HG02610 (cell line): Measurements from ENCODE around the gene CLMP.
"Not testable (repeated sequence)": the region's sequence is repeated elsewhere in the genome, so short reads cannot be mapped to it uniquely, and the experiment has no call there.

ENCODE experiments used
- ATAC-seq: cut with Tn5 transposase; IDR thresholded peaks from one replicate; pipeline ENCODE4 v1.9.1; 2021; ENCODE audit warnings: mild to moderate bottlenecking, moderate library complexity; ENCODE audit not compliant: unreplicated experiment

CLMP gene

DNA sequence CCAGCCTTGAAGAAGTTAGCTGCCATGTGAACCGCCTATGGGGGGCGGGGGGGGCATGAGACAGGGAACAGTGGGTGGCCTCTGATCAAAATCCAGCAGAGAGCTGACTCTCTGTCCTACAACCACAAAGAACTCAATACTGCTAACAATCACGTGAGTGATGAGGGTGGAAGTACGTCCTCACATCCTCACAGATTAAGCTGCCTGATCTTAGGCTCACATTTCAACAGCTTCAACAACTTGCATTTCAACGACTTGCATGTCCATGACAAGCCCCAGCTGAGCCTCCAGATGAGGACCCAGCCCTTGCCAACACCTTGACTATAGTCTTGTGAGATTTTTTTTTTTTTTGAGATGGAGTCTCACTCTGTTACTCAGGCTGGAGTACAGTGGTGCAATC lies 51.6 kb downstream of the CLMP start:
- no peak for ATAC-seq

DNA sequence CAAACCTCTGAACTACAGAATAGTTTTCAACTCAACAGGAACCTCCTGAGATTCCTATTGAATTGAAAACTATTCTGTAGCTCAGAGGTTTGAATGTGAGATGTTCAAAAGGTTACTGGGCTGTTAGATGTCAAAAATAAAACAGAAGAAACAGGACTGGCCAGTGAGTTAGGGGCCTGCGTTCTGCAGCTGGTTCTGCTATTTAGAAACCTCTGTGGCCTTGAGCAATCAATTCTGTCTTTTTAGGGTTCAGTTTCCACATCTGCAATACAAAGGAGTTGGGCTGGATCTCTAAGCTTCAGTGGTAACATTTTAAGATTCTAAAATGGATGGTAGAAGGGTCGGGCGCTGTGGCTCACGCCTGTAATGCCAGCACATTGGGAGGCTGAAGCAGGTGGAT lies 55.8 kb downstream of the CLMP start:
- no peak for ATAC-seq

DNA sequence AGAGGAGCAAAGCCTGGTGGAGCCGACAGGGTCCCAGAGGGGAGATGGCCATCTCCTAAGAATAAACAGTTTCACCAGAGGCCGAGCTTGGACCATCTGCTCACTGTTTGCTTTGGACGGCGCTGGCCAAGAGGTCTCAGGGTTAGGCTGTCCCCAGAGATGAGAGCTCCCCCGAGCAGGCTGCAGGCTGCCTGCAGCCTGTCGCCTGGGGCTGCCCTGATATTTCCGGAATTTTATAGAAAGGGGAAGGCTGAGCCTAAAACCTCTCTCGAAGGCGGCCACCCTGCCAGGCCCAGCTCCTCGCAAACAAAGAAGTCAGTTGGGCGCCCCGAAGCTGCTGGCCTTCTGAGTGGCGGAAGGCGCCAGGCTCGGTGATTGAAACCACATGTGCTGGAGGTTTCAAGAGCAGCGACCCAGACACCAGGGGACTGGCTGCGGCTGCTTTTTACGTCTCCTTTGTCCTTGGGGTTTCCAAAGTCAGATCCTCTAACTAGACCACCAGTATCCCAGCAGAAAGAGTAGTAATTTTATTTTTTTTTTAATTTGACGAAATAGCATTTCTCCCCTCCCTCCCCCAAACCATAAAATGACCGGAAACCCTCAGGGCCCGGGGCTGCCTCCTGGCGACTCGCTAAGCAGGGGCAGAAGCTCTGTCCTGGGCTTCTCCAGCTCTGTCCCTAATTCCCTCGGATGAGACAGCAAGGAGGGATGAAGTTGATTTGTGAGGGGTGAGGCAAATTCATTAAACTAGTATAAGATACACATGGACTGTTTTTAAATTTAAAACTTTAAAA lies 57.4 kb downstream of the CLMP start:
- ATAC-seq, result no peak

DNA sequence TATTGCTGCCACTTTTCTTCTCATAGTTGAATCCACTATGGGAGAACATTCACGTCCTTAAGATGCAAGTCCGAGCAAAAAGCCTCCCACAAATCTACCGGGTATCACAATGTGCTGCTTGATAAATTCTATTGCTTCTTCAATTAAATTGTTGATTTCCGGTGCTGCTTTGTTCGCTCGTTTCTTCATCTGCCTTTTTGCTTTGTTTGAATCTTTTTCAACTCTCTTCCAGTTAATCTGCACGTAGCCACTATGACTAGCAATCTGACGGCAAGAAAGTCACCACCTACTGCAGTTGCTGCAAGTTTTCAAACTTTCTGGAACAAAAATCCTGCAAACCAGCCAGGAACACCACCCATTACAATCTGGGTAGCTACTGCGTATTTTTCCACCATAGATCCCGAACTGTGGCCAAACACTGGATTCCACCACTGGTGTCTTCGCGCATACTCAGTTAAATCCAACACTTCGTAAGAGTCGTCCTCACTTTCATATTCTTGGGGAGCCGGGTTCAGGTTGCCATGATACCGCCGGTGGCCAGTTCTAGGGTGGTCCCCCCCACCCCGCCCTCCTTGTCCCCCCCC lies 59.1 kb downstream of the CLMP start:
- ATAC-seq, result no peak

DNA sequence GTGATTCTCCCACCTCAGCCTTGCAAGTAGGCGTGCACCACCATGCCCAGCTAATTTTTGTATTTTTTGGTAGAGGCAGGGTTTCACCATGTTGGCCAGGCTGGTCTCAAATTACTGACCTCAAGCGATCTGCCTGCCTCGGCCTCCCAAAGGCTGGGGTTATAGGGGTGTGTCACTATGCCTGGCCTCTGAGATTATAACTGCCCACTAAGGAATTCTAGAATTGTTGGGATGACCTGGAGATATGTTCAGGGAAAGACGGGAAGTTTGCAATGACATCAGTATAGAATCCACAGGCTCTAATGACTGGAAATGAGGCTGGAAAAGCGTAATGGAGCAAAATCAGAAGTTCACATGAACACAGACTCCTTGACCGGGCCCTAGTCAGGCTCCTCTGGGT lies 62.2 kb downstream of the CLMP start:
- ATAC-seq, result no peak

DNA sequence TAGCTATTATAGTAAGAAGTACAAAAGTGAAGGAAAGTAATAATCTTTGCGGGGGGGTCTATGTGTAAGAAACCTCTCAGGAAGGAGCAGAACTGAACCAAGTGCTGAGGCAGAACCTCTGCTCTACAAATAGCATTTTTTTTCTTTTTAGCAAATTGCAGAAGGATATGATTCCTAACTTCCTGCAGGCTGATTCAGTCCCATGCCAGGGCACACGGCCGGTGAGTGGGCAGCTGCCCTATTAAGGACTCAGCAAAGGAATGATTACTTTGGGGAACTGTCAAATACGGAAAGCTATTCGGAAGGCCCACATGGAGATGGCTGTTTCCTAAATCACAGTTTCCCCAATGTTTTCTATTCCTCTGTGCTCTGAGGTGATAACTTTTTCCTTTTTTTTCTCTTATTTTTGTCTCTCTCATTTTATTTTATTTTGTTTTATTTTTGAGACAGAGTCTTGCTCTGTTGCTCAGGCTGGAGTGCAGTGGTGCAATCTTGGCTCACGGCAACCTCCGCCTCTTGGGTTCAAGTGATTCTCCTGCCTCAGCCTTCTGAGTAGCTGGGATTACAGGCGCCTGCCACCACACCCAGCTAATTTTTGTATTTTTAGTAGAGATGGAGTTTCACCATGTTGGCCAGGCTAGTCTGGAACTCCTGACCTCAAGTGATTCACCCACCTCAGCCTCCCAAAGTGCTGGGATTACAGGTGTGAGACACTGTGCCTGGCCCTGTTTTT lies 62.8 kb downstream of the CLMP start:
- ATAC-seq, result not testable (repeated sequence)

DNA sequence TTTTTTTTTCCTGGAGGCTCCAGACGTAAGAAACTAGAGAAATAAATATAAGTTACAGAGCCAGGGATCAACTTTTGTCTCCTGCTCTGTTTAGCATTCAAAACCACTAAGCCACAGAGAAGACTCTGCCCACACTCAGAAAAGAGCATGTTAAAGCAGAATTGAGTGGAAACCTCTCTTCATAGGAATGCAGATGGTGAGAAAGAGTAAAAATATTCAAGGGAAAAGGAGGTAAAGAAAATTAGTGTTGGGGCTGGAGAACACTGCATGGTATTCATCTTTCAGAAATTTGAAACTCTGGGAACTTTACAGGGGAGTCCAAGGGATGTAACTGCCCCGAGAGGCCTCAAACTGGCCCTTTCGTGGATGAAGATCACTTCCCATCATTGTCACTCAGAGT lies 65.1 kb downstream of the CLMP start:
- ATAC-seq, result no peak

DNA sequence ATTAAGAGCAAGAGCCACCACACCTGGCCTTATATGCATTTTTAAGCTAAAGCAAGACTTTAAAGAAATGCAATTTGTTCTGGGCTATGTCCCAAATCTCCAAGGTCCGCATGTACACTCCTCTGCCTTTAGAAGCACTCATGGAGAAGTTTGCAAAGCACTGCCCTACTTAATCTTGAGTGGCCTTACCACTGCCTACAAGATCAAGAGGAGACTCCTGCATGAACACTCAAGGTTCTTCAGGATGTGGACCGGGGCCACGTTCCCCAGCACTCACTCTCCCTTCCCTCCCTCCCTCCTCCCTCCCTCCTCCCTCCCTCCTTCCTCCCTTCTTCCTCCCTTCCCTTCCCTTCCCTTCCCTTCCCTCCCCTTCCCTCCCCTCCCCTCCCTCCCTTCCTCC lies 69.9 kb downstream of the CLMP start:
- no peak for ATAC-seq

DNA sequence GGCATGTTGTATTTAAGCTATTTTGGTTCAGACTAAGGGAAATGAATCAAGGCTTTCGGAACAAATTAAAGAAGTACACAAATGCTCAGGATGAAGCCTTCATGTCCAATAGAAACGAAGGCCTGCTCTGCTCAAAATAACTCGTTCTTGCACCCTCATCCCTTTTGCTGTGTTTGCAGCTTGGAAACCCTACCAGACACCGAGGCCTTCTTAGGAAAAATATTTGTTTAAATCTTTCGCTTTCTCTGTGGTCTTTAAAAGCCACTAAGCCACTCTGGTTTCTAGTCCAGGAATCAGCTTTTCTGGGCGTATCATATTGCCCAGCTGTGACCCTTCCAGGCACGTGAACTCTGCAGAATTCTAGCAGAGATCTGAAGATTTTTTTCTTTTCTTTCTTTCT lies 72.2 kb downstream of the CLMP start:
- ATAC-seq, result no peak

DNA sequence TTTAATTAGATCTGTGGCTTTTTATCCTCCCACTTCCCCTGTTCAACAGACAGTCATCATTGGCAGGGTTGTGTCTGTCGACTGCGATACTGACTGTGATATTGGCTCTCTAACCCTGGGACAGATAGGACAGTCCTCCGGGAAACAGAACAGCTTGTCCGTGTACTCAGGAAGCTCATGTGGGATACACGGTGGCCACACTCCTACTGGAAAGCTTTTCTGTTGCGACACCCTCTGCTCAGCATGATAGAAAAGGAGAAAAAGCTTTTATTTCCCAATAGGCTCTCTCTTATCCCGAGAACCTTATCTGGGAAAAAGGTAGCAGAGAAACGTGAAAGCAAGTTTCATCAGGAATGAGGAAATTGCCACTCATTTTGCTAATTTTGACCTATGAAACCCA lies 72.7 kb downstream of the CLMP start:
- no peak for ATAC-seq

DNA sequence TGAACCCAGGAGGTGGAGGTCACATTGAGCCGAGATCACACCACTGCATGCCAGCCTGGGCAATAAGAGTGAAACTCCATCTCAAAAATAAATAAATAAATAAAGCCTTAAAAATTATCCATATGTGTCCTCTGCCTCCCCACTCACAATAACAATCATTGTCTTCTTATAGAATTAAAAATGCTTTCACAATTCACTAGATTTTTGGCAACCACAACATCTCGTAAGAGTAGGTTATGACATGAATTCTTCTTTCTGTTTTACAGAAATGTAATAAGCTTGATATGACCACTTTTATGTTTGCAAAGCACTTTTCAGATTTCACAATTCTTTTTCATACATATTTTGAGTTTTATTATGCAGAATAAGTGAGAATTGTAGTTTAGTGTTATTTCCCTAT lies 78.6 kb downstream of the CLMP start:
- ATAC-seq, result no peak

DNA sequence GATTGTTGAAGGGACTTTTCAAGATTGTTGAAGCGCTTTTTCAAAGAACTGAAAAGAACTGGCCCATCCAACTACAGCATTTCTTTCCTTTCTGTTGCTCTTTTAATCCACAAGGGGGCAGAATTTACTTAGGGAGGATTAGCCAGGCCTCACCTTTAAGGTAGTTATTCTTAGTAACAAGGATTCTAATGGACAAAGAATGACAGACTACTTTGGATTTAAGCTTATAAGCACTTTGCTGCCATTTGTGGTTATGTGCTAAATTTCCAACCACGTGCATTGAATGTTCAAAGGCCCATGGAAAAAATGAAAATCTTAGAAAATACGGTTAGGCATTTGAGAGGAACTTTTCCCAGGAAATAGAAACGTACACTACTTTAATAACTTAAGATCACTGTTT lies 83.6 kb downstream of the CLMP start:
- no peak for ATAC-seq

DNA sequence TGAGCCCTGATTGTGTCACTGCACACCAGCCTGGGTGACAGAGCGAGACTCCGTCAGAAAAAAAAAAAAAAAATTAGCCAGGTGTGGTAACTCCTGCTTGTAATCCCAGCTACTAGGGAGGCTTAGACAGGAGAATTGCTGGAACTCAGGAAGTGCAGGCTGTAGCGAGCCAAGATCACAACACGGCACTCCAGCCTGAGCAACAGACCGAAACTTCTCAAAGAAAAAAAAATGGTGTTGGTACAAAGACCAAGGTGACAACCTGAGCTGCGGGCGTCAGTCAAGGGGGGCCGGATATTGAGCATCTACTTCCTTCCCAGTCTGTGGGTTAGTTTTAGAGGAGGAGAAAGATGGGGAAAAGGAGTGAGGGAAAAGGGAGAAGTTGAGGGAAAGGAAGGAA lies 84.7 kb downstream of the CLMP start:
- ATAC-seq, result no peak

DNA sequence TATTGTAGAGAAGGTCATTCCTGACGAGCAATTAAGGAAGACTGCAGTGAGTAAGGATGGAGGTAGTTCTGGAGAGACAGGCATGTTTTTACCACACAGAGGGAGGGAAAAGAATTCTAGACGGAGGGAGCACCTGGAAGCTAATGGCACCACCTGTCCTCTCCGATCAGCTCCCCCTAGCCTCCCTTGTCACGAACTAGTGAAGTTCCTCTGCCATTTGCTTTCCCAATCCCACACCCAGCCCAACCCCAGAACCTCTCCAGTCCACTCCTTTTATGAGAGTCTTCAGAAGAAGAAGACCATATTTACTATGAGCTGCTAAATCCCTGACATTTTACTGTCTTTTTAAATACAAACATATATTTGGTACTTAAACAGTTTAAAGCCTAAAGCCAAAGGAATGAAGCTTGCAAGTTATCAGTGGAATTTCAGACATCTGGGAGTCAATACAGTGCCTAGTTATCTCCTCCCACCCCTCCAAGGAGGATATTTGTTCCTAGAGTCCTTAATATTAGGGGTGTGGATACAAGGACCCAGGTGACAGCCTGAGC lies 87.0 kb downstream of the CLMP start:
- no peak for ATAC-seq

DNA sequence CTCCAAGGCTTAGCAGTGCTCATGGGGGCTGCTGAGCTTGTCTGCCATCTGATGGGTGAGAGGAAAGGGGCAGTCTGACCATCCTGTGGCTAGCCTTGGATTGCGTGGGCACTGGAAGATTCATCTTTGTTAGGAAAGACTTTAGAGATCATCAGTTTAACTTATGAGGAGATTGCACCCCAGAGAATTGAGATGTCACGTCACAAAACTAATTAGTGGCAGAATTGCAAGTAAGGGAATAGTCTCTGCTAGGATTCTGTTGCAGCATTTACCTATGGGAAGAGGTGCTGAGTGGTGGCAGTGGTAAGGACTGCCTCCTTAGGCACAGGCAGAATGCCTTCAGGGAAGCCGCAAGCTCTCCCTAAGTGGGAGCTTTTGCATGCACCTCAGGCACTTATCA lies 90.4 kb downstream of the CLMP start:
- no peak for ATAC-seq

DNA sequence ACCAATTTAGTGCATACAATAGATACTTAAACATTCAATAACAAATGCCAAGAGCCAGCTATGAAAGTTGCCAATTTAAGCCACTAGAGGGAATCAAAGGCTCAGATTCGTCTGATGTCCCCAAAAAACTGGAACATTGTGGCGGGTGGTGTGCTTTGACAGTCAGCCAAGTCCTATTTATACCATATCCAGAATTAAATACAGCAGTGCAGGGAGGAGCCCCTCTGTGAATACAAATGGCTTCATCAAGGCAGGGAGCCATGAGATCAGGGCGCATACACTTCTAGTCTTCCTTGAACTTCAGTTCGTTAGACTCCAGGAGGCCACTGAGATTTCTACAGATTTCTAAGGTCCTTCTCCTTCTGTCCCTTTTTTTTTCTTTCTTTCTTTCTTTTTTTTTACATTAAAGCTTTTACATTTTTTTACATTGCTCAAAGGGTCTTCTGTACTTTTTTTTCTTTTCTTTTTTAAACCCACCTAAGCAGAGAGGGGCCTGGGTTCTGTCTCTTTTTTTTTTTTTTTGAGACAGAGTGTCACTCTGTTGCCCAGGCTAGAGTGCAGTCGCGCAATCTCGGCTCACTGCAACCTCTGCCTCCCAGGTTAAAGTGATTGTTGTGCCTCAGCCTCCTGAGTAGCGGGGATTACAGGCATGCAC lies 91.6 kb downstream of the CLMP start:
- no peak for ATAC-seq

DNA sequence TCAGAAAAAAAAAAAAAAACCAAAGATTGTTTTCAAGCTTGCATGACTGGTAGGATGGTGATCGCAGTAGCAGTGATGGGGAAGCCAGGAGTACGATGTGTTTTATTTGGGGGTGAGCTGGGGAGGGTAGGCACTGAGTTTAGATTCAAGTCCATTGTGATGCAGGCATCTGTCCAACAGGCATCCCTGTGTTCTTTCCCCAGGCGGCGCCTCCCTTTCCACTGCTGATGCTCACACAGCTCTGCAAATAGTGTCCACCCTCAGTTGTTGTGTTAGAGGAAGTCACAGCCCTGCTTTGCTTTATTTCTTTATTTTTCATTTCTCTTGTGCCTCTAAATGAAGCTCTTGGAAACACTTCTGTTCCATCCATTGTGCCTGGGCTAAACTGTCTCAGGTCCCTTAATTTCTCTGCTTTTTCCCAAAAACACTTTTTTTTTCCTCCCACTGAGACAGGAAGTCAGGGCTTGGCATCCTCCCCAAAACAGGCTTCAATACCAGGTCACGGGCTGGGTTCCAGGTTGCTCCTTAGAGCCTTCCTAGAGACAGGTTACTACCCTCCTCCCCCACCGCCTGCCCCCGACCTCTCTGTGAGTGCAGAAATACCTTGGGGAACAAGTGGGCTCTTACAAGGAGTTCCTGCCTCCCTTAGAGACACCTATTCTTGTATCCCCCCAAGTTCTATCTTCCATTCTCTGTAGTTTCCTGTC lies 94.5 kb downstream of the CLMP start:
- ATAC-seq, result no peak

DNA sequence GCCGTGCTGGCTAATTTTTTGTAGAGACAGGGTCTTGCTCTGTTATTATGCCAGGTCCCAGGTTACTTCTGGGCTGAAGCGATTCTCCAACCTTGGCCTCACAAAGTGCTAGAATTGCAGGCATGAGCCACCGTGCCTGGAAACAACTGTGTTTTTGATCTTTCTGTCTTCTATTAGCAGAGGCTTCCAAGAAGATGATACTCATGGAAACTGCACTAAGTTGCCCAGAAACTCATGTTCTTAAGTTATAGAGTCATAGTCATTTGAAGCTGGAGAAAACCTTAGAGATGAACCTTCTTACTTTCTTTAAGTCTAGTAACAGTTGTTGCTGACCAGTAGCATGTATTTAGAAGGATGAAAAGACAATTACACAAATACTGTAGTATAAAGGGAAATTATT lies 96.1 kb downstream of the CLMP start:
- ATAC-seq, result no peak

DNA sequence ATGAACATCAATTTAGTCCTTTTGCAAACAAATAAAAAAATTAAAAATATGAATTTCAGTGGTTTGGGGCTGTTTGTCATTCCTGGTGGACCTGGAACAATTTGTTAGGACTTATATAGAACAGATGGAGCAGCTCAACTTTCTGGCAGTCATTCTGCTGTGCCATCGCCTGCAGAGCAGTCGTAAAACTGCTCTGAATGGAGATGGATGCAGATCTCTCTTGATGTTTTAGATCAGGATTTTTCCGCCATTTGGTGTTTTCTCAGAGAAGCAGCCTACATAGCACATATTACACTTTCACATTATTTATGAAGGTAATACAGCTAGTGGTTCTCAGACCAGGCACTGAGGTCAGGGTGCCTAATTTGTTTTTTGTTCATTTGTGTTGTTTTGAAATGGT lies 101.3 kb downstream of the CLMP start:
- no peak for ATAC-seq

DNA sequence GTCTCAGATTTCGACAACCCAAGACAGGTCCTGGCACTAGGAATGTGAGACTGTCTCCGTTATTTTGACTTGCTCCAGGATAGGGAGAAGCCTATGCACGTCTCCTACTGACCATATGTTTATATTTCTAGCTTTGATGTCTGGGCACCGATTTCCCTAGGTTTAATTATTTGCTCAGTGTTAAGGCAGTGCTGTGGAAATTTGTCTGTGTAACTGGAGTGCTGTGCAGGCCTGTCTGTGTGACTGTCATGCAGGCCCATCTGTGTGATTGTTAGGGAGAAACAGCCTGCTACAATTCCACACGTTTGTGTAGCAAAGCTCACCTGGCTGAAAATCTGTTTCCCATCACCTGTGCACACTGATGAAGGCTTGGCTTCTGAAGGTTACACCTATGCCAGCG lies 103.5 kb downstream of the CLMP start:
- ATAC-seq, result no peak

DNA sequence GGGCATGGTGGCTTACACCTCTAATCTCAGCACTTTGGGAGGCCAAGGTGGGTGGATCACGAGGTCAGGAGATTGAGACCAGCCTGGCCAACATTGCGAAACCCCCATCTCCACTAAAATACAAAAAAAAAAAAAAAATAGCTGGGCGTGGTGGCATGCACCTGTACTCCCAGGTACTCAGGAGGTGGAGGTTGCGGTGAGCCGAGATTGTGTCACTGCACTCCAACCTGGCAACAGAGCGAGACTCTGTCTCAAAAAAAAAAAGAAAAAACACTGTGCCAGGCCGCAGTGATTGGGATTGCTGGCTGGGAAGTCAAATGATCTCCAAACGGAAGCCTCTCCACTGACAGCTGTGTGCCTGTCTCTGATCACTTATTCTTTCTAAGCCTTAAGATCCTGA lies 104.9 kb downstream of the CLMP start:
- not testable (repeated sequence) for ATAC-seq
